ENCODE results near the gene PEX13.
A peak's percentile ranks its signal among the peaks of the same experiment; 100 is the strongest.

PEX13 gene

GRCh38 chr2:61014763-61015162 lies 2.8 kb upstream of the PEX13 start:
- ATAC-seq (ENCODE audit: low read depth) (no peak), DNase-seq (ENCODE audit: low spot score) (no peak)

GRCh38 chr2:61015976-61016375 lies 1.5 kb upstream of the PEX13 start:
- no peaks in the 10 kb centered on the region for H3K9me3 ChIP-seq (ENCODE audit: severe bottlenecking)
- peaks cover 23% of the 10 kb centered on the region for H3K4me1 ChIP-seq (ENCODE audit: insufficient read depth, poor library complexity, severe bottlenecking)
- peak overlapping the region; percentile 51 for H3K4me3 ChIP-seq (ENCODE audit: severe bottlenecking)
- no peak for ATAC-seq (ENCODE audit: low read depth)
- H3K27ac ChIP-seq (ENCODE audit: poor library complexity, severe bottlenecking): peak overlapping the region; percentile 91
- no peaks in the 10 kb centered on the region for H3K27me3 ChIP-seq (ENCODE audit: insufficient read depth, poor library complexity, severe bottlenecking)
- no peak for TF ChIP-seq CTCF (IDR thresholded peaks at IDR 0.05; ENCODE audit: poor library complexity, severe bottlenecking)
- H3K36me3 ChIP-seq (ENCODE audit: low read depth): peaks cover 11% of the 10 kb centered on the region
- DNase-seq (ENCODE audit: low spot score): no peak

More at GRCh38 chr2:61014763-61015162, 2.8 kb upstream of the PEX13 start:
- Histone ChIP-seq H3K27ac (ENCODE audit: poor library complexity, severe bottlenecking) (peak overlapping the region; percentile 91), H3K36me3 (ENCODE audit: low read depth) (0 out of 2 replicates have a peak, but pooled peaks cover 2% of the 10 kb centered on the region), H3K4me3 (ENCODE audit: severe bottlenecking) (no peak overlapping the region), H3K9me3 (ENCODE audit: severe bottlenecking) (no peaks in the 10 kb centered on the region), H3K4me1 (ENCODE audit: insufficient read depth, poor library complexity, severe bottlenecking) (peaks cover 23% of the 10 kb centered on the region), H3K27me3 (ENCODE audit: insufficient read depth, poor library complexity, severe bottlenecking) (no peaks in the 10 kb centered on the region)
- TF ChIP-seq CTCF (IDR thresholded peaks at IDR 0.05; ENCODE audit: poor library complexity, severe bottlenecking): no peak

- H3K27ac ChIP-seq (ENCODE audit: poor library complexity, severe bottlenecking): peak overlapping the region; percentile 91
- DNase-seq (ENCODE audit: low spot score): no peak
- ATAC-seq (ENCODE audit: low read depth): no peak; the same call in 2 of the 3 replicates
- peak overlapping the region; percentile 51 for H3K4me3 ChIP-seq (ENCODE audit: severe bottlenecking)
- peaks cover 23% of the 10 kb centered on the region for H3K4me1 ChIP-seq (ENCODE audit: insufficient read depth, poor library complexity, severe bottlenecking)
- no peaks in the 10 kb centered on the region for H3K9me3 ChIP-seq (ENCODE audit: severe bottlenecking)
- TF ChIP-seq CTCF (IDR thresholded peaks at IDR 0.05; ENCODE audit: poor library complexity, severe bottlenecking): no peak
- H3K27me3 ChIP-seq (ENCODE audit: insufficient read depth, poor library complexity, severe bottlenecking): no peaks in the 10 kb centered on the region
- H3K36me3 ChIP-seq (ENCODE audit: low read depth): peaks cover 13% of the 10 kb centered on the region
Measured at GRCh38 chr2:61016392-61017002, 1.0 kb upstream of the PEX13 start.

- peak; percentile 72 for ATAC-seq (ENCODE audit: low read depth)
- H3K27me3 ChIP-seq (ENCODE audit: insufficient read depth, poor library complexity, severe bottlenecking): no peaks in the 10 kb centered on the region
- H3K4me1 ChIP-seq (ENCODE audit: insufficient read depth, poor library complexity, severe bottlenecking): peaks cover 23% of the 10 kb centered on the region
Measured at GRCh38 chr2:61017003-61017555, 441 bp upstream of the PEX13 start.

More at GRCh38 chr2:61017003-61017555, 441 bp upstream of the PEX13 start:
- Histone ChIP-seq H3K36me3 (ENCODE audit: low read depth) (peaks cover 18% of the 10 kb centered on the region), H3K4me3 (ENCODE audit: severe bottlenecking) (peak overlapping the region; percentile 51), H3K9me3 (ENCODE audit: severe bottlenecking) (no peaks in the 10 kb centered on the region), H3K27ac (ENCODE audit: poor library complexity, severe bottlenecking) (peak overlapping the region; percentile 91)
- peak; percentile 78 for DNase-seq (ENCODE audit: low spot score)
- no peak for TF ChIP-seq CTCF (IDR thresholded peaks at IDR 0.05; ENCODE audit: poor library complexity, severe bottlenecking)

Data from RWPE2 (cell line).